ENCODE results near the gene DNAH2. TPM values are rescaled to one million over a fixed set of nuclear protein-coding genes. Genes with fewer than 3 reads are reported as not detected.

Gene DNAH2
- total and polyA plus RNA-seq, 2 experiments from 2014 or later: 0.38 TPM; not detected in 1

DNA sequence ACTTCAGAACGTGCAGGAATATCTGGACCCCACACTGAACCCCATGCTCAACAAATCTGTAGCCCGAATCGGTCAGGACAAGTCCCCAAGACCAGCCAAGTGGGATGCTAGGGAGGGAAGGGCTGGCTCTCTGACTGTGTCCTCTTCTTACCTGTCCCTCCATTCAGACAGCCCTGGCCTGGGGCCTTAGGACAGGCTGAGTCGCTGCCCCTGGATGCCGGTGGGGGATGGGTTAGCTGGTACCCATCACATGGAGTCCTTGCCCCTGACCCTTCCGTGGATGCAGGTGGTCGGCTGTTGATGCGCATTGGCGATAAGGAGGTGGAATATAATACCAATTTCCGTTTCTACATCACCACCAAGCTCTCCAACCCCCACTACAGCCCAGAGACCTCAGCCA lies 100.5 kb downstream of the DNAH2 start:
- no peak overlapping the region for H3K27ac ChIP-seq (ENCODE audit: low read depth)
- H3K36me3 Mint-ChIP-seq (ENCODE audit: low read depth): no peaks in the 10 kb centered on the region; the same call in 2 of the 3 replicates
- H3K4me1 Mint-ChIP-seq: no peaks in the 10 kb centered on the region; the same call in 2 of the 3 replicates
- no peak overlapping the region for H3K4me3 ChIP-seq
- no peak overlapping the region for H2AFZ ChIP-seq
- no peak overlapping the region for H3K4me2 ChIP-seq
- DNase-seq (ENCODE audit: low spot score) (no peak), ATAC-seq (no peak)
- peaks cover 22% of the 10 kb centered on the region for H3K27me3 Mint-ChIP-seq (ENCODE audit: insufficient read depth, low read depth, poor library complexity)
- H3K9me3 Mint-ChIP-seq: no peaks in the 10 kb centered on the region
- H3F3A ChIP-seq (replicated peaks; ENCODE audit: low read depth): no peaks in the 10 kb centered on the region
- no peaks in the 10 kb centered on the region for H4K20me1 ChIP-seq (replicated peaks; ENCODE audit: insufficient read depth)
- no peaks in the 10 kb centered on the region for H3K4me1 ChIP-seq (ENCODE audit: insufficient read depth)
- no peak overlapping the region for H3K4me3 Mint-ChIP-seq
- no peak overlapping the region for H3K27ac Mint-ChIP-seq
- H3K36me3 ChIP-seq (ENCODE audit: insufficient read depth): no peaks in the 10 kb centered on the region
- H3K79me2 ChIP-seq (replicated peaks; ENCODE audit: insufficient read depth): no peaks in the 10 kb centered on the region
- no peaks in the 10 kb centered on the region for H3K9me2 ChIP-seq (ENCODE audit: insufficient read depth)
- H3K27me3 ChIP-seq (ENCODE audit: insufficient read depth): no peaks in the 10 kb centered on the region
- no peak for TF ChIP-seq POLR2AphosphoS5 (IDR thresholded peaks at IDR 0.05; ENCODE audit: low read depth)
- no peak for TF ChIP-seq CREB1 (CRISPR knock-in tag; IDR thresholded peaks at IDR 0.05; ENCODE audit: low read depth)
- TF ChIP-seq, protein P1, sequence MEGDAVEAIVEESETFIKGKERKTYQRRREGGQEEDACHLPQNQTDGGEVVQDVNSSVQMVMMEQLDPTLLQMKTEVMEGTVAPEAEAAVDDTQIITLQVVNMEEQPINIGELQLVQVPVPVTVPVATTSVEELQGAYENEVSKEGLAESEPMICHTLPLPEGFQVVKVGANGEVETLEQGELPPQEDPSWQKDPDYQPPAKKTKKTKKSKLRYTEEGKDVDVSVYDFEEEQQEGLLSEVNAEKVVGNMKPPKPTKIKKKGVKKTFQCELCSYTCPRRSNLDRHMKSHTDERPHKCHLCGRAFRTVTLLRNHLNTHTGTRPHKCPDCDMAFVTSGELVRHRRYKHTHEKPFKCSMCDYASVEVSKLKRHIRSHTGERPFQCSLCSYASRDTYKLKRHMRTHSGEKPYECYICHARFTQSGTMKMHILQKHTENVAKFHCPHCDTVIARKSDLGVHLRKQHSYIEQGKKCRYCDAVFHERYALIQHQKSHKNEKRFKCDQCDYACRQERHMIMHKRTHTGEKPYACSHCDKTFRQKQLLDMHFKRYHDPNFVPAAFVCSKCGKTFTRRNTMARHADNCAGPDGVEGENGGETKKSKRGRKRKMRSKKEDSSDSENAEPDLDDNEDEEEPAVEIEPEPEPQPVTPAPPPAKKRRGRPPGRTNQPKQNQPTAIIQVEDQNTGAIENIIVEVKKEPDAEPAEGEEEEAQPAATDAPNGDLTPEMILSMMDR (conservative IDR thresholded peaks at IDR 0.05; ENCODE audit: low read depth in 2 of 2): no peak
- no peak for TF ChIP-seq JUNB (IDR thresholded peaks at IDR 0.05; ENCODE audit: unreplicated experiment)
- TF ChIP-seq EZH2phosphoT487 (IDR thresholded peaks at IDR 0.05; ENCODE audit: unreplicated experiment): no peak
- TF ChIP-seq NANOG (IDR thresholded peaks at IDR 0.05; ENCODE audit: borderline replicate concordance): no peak

DNA sequence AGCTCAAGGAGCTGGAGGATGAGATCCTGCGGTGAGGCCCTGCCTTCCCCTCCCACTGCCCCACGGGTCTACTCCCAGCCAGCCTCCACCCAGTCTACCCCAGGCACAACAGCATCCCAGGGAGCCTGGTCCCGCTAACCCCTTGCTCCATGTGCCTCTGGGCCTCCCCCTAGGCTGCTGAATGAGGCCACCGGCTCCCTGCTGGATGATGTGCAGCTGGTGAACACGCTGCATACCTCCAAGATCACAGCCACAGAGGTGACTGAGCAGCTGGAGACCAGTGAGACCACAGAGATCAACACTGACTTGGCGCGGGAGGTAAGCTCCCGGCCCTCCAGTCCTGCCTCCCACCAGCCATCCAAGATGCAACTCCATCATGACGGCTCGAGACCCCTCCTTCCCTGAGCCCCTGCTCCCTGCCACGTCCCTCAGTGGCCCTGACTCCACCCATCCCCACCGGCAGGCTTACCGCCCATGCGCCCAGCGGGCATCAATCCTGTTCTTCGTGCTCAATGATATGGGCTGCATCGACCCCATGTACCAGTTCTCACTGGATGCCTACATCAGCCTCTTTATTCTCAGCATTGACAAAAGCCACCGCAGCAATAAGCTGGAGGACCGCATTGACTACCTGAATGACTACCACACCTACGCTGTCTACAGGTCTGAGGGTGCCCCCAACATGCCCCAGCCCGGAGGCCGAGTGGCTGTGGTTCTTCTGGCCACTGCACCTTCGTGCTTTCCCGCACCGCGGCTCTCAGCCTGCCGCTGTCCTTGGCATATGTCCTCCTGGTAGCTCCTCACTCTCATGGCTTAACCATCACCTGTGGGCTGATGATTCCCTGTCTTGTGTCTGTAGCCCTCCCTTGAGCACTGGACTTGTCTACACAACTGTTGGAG lies 101.5 kb downstream of the DNAH2 start:
- ATAC-seq: no peak

More for the DNA sequence above, 101.5 kb downstream of the DNAH2 start:
- TF ChIP-seq STAT1 (IDR thresholded peaks at IDR 0.05; ENCODE audit: unreplicated experiment): no peak
- TF ChIP-seq JUNB (IDR thresholded peaks at IDR 0.05; ENCODE audit: unreplicated experiment): no peak
- TF ChIP-seq, protein P1 (conservative IDR thresholded peaks at IDR 0.05; ENCODE audit: low read depth in 2 of 2): no peak
- Mint-ChIP-seq H3K36me3 (ENCODE audit: low read depth) (no peaks in the 10 kb centered on the region; the same call in 2 of the 3 replicates), H3K27me3 (ENCODE audit: insufficient read depth, low read depth, poor library complexity) (peaks cover 22% of the 10 kb centered on the region), H3K4me1 (peaks cover 8% of the 10 kb centered on the region), H3K27ac (no peak overlapping the region), H3K4me3 (no peak overlapping the region; the same call in 2 of the 3 replicates), H3K9me3 (no peaks in the 10 kb centered on the region)
- no peak overlapping the region for H2AFZ ChIP-seq
- H4K20me1 ChIP-seq (replicated peaks; ENCODE audit: insufficient read depth): no peaks in the 10 kb centered on the region
- no peak for DNase-seq (ENCODE audit: low spot score)
- no peaks in the 10 kb centered on the region for H3K79me2 ChIP-seq (replicated peaks; ENCODE audit: insufficient read depth)
- H3F3A ChIP-seq (replicated peaks; ENCODE audit: low read depth): no peaks in the 10 kb centered on the region
- H3K27ac ChIP-seq (ENCODE audit: low read depth): no peak overlapping the region
- no peak overlapping the region for H3K4me2 ChIP-seq
- H3K27me3 ChIP-seq (ENCODE audit: insufficient read depth): peaks cover 9% of the 10 kb centered on the region; the same call in 1 of the 2 replicates
- H3K4me1 ChIP-seq (ENCODE audit: insufficient read depth): no peaks in the 10 kb centered on the region
- H3K36me3 ChIP-seq (ENCODE audit: insufficient read depth): no peaks in the 10 kb centered on the region
- H3K4me3 ChIP-seq: no peak overlapping the region
- no peaks in the 10 kb centered on the region for H3K9me2 ChIP-seq (ENCODE audit: insufficient read depth)

Data from GM23338 (cell line).